ENCODE results near the gene SLC2A10.

The SLC2A10 gene

DNA sequence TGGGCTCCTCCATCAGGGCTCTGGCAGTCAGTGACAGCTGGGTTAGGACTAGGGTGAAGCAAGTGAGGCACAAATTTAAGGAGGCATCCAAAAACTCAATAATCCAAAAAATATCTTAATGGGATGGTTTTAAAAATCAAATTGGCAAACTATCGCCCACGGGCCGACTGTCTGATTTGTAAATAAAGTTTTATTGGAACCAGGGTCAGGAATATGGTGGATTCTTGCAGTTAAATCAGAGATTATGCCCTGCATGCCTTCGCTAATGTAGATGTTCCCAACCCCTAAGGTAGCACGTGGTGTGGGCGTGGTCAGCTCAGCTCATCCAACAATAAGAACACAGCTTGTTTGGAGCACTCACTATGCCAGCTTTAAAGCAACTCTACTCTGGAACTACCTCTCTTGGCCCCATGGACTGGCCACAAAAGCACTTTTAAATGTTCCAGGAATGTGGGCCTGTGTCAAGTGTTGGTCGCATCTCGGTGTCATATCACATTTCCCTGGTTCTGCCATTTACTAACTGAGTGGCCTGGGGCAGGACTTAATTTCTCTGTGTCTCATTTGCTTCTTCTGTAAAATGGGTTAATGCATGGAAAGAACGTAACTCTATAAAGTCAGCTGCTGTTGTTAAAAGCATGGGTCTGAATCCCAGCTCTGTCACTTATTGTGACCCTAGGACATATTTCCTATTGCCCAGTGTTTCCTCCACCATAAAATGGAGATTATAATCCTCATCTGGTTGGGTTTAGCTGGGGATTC lies 27.2 kb upstream of the SLC2A10 start:
- DNase-seq = no peak

DNA sequence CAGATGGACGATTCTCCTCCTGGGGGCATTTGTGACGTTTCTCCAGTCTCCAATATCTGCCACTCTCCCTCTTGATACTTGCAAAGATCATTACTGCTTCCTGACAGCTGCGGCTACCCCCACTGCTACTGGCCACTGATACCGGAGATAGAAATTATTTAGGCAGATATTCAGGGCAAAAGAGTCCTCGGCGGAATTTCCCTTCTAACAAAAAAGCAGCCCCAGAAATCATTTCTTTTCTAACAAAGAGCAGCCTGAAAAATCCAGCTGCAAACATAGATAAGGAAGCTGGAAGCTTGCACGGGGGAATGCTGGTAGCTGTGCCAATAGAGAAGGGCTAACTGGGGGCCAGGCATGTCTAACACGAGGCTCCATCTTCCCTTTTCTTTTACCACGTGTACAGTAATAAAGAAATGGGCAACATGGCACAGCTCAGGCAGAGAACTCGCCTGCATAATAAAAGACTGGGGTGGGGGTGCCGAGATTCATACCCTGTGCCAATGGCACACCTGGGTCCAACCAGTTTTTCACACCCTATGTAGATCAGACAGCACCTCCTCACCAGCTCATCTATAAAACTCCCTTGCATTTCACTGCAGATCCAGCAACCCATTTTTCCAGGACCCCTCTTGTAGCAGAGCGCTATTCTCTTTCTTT lies 26.3 kb upstream of the SLC2A10 start:
- no peak for DNase-seq

- no peak for DNase-seq
Measured at GRCh38 chr20:46683668-46683938, 25.8 kb upstream of the SLC2A10 start.

DNA sequence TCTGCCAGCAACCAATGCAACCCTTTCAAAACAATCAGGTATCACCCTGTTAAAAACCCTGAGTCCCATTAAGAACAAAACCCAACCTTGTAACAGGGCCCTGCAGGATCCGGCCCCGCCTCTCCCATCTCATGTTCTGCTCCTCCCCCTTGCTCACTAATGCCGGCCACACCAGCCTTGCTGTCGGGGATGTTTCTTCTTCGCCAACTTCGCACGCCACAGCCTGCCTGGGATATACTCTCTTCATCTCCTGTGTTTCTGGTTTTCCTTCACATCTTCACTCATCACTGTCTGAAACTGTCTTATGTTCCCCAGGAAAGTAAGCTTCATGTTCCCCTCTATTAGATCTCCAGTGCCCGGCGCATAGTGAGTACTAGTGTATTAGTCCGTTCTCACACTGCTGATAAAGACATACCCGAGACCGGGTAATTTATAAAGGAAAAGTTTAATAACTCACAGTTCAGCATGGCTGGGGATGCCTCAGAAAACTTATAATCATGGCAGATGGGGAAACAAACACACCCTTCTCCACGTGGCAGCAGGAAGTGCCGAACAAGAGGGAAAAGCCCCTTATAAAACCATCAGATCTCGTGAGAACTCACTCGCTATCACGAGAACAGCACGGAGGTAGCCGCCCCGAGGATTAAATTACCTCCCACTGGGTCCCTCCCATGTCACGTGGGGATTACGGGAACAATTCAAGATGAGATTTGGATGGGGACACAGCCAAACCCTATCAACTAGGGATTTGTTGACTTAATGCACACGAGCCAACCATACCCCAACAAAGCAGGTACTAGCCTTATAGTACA lies 25.3 kb upstream of the SLC2A10 start:
- DNase-seq = no peak

- DNase-seq = no peak
Measured at GRCh38 chr20:46688151-46689081, 21.0 kb upstream of the SLC2A10 start.

GRCh38 chr20:46689082-46689753 lies 20.2 kb upstream of the SLC2A10 start, which contains the start of gene TP53RK:
TP53RK (minus strand) TSS chr20:46689444; CDS start chr20:46689414, 30 bp downstream.
- peak; percentile 96 to 98 for DNase-seq

- no peak for DNase-seq
Measured at GRCh38 chr20:46689754-46690085, 19.7 kb upstream of the SLC2A10 start.

- DNase-seq = no peak
Measured at GRCh38 chr20:46690219-46691106, 19.0 kb upstream of the SLC2A10 start.

DNA sequence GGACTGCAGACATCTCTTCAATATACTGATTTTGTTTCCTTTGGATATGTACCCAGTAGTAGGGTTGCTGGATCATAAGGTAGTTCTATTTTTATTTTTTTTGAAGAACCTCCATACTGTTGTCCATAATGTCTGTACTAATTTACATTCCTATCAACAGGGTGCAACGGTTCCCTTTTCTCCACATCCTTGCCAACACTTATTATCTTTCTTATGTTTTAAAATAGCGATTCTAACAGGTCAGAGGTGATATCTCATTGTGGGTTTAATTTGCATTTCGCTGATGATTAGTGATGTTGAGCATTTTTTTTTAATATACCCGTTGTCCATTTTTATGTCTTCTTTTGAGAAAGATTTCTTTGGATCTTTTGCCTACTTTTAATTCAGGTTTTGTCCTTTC lies 18.3 kb upstream of the SLC2A10 start:
- DNase-seq = no peak

DNA sequence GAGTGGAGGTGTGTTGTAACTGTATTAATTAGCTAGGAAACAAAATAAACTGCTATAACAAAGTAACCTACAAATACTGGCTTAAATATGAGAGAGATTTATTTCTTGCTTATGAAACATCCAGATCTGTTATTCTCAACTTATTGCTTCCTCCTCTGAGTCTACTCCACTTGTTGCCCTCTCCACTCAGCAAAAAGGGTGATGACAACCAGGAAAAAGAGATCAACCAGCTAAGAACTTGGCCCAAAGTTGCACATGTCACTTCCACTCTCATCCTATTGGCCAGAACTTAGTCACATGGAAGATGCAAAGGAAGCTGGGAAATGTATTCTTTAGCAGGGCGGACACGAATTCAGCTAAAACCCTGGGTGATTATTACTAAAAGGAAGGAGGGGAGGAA lies 15.0 kb upstream of the SLC2A10 start:
- DNase-seq = no peak

- no peak for DNase-seq
Measured at GRCh38 chr20:46695892-46696291, 13.6 kb upstream of the SLC2A10 start.

- no peak for DNase-seq
Measured at GRCh38 chr20:46696791-46697279, 12.6 kb upstream of the SLC2A10 start.

GRCh38 chr20:46698788-46699187 lies 10.7 kb upstream of the SLC2A10 start:
- no peak for DNase-seq

GRCh38 chr20:46699651-46700359 lies 9.6 kb upstream of the SLC2A10 start:
- no peak for DNase-seq

DNA sequence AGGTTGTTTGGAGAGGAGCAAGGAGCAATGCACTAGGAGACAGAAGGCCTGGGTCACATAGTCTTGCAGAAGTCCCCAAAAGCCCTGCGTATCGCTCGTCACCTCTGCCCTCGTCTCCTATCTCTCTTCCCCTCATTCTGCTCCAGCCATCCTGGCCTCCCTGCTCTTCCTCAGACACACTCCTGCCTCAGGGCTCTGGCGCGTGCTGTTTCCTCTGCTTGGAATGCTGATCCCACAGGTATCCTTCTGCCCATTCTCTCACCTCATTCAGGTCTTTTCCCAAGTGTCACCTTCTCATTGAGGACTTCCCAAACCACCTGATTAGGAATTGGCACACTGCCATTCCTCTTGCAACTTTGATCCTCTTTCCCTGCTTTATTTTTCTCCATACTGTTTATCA lies 9.0 kb upstream of the SLC2A10 start:
- no peak for DNase-seq

DNA sequence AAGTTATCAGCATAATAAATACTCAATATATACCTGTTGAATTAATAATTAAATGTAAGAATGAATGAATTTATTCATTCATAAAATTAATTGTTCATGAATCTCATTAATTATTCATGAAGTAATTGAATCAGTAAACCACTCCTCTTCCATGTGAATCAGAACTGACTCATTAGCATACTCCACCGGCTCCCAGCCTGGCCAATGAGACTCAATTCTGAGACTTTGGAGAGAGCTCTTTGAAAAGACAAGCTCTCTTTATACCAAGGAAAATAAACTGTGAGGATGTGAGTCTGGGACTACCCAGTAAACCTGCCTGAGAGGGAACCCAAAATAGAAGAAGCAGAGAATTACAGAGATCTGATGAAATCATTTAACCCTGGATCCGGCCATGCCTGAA lies 8.4 kb upstream of the SLC2A10 start:
- DNase-seq = no peak

DNA sequence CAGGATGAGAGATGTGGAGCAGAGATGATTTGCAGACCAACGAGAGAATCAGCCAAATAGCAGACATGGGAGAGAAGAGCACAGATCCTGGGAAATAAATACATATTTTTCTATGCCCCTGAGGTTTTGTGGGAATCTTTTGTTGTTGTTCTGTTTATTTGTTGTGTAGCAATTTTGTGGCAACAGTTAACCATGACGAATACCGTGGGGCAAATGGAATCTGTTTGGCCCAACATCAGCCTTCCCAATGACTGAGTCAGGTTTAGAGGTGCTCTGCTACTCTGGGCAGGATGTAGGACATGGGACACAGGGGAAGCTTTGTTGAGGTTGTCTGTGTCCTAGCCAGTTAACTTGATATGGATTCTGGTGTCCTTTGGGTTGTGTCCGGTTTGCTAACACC lies 7.9 kb upstream of the SLC2A10 start:
- no peak for DNase-seq

DNA sequence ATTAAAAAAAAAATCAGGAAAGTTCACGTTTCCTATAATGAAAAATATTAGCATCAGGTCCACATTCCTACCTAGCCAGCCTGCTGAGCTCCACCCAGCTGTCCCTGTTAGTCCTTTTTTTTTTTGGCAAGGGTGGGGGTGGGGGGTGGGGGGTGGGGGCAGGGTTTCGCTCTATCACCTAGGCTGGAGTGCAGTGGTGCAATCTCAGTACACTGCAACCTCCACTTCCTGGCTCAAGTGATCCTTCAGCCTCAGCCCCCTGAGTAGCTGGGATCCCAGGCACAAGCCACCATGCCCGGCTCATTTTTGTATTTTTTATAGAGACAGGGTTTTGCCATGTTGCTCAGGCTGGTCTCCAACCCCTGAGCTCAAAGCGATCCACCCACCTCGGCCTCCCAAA lies 7.5 kb upstream of the SLC2A10 start:
- DNase-seq = no peak

DNA sequence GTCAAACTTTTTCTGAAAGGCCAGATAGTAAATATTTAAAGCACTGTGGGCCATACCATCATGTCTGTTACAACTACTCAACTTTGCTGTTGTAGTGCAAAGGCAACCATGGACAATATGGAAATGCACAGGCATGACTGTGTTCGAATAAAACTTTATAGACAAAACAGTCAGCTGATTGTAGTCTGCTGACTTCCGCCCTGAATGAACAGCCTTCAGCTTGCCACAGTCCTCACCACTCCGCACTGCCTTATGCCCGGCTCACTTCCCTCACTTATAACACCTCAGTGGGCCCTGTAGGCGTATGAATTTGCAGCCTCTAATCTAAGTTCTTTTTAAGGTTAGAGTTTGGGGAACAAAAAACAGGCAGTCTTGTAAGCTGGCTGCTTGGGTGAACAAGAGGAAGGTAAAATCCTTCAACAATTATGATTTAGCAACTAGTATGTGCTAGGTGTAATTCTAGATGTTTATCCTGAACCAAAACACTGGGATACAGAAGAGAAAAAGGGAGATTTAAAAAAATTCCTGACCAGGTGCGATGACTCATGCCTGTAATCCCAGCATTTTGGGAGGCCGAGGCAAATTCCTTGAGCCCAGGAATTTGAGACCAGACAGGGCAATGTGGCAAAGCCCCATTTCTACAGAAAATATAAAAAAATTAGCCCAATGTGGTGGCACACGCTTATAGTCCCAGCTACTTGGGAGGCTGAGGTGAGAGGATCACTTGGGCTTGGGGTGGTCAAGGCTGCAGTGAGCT lies 6.8 kb upstream of the SLC2A10 start:
- DNase-seq = no peak

- DNase-seq = no peak
Measured at GRCh38 chr20:46703435-46703834, 6.0 kb upstream of the SLC2A10 start.
